ENCODE data around the gene EMILIN2.
"Not testable (repeated sequence)": the region's sequence is repeated elsewhere in the genome, so short reads cannot be mapped to it uniquely, and the experiment has no call there.

EMILIN2 gene

GRCh38 chr18:2846636-2847316 is at the start of gene EMILIN2:
Gene EMILIN2 (plus strand): TSS chr18:2847006. CDS start chr18:2847189, 183 bp downstream.
- Histone ChIP-seq H3K4me3 (peak within 1 kb of the TSS; percentile 28 to 54 (median 47)), H3K27ac (peak within 1 kb of the TSS; percentile 44 to 89 (median 80))

GRCh38 chr18:2797951-2798350 is 48.9 kb upstream of the EMILIN2 start:
- Histone ChIP-seq H3K27ac (no peak overlapping the region), H3K4me3 (no peak overlapping the region)

- no peak overlapping the region for H3K27ac ChIP-seq
- no peak overlapping the region for H3K4me3 ChIP-seq
These were observed 47.4 kb upstream of the EMILIN2 start for GRCh38 chr18:2799369-2799768.

GRCh38 chr18:2805970-2806943 is 40.5 kb upstream of the EMILIN2 start:
- Histone ChIP-seq H3K27ac (no peak overlapping the region), H3K4me3 (no peak overlapping the region)

- not testable (repeated sequence) for H3K4me3 ChIP-seq, H3K27ac ChIP-seq
These were observed 38.2 kb upstream of the EMILIN2 start for GRCh38 chr18:2808640-2809039.

GRCh38 chr18:2809666-2810183 is 37.1 kb upstream of the EMILIN2 start:
- H3K27ac ChIP-seq, H3K4me3 ChIP-seq: not testable (repeated sequence)

GRCh38 chr18:2811416-2811815 is 35.4 kb upstream of the EMILIN2 start:
- H3K27ac ChIP-seq: no peak overlapping the region
- H3K4me3 ChIP-seq: no peak overlapping the region

- Histone ChIP-seq H3K4me3 (no peak overlapping the region), H3K27ac (no peak overlapping the region)
These were observed 31.9 kb upstream of the EMILIN2 start for GRCh38 chr18:2814928-2815327.

GRCh38 chr18:2818281-2818680 is 28.5 kb upstream of the EMILIN2 start:
- no peak overlapping the region for H3K27ac ChIP-seq
- H3K4me3 ChIP-seq: no peak overlapping the region

GRCh38 chr18:2821695-2822094 is 25.1 kb upstream of the EMILIN2 start:
- Histone ChIP-seq H3K4me3 (no peak overlapping the region), H3K27ac (no peak overlapping the region)

GRCh38 chr18:2822213-2822921 is 24.4 kb upstream of the EMILIN2 start:
- Histone ChIP-seq H3K4me3 (no peak overlapping the region), H3K27ac (no peak overlapping the region)

GRCh38 chr18:2823202-2823601 is 23.6 kb upstream of the EMILIN2 start:
- Histone ChIP-seq H3K4me3 (no peak overlapping the region), H3K27ac (no peak overlapping the region)

GRCh38 chr18:2823966-2824365 is 22.8 kb upstream of the EMILIN2 start:
- Histone ChIP-seq H3K27ac (no peak overlapping the region), H3K4me3 (no peak overlapping the region)

GRCh38 chr18:2824865-2825264 is 21.9 kb upstream of the EMILIN2 start:
- Histone ChIP-seq H3K27ac (no peak overlapping the region), H3K4me3 (no peak overlapping the region)

- H3K4me3 ChIP-seq: no peak overlapping the region
- no peak overlapping the region for H3K27ac ChIP-seq
These were observed 21.1 kb upstream of the EMILIN2 start for GRCh38 chr18:2825613-2826175.

- Histone ChIP-seq H3K4me3 (no peak overlapping the region), H3K27ac (peak overlapping the region in 2 of 21 experiments; percentile 58 to 60)
These were observed 20.2 kb upstream of the EMILIN2 start for GRCh38 chr18:2826581-2826980.

- Histone ChIP-seq H3K27ac (peak overlapping the region in 2 of 21 experiments; percentile 58 to 60), H3K4me3 (no peak overlapping the region)
These were observed 19.7 kb upstream of the EMILIN2 start for GRCh38 chr18:2827061-2827460.

- H3K27ac ChIP-seq: not testable (repeated sequence)
These were observed 10.7 kb upstream of the EMILIN2 start for GRCh38 chr18:2836118-2836517.

GRCh38 chr18:2837290-2837689 is 9.5 kb upstream of the EMILIN2 start:
- H3K4me3 ChIP-seq: not testable (repeated sequence)

More at GRCh38 chr18:2836118-2836517, 10.7 kb upstream of the EMILIN2 start:
- H3K4me3 ChIP-seq: not testable (repeated sequence)

GRCh38 chr18:2839202-2839601 is 7.6 kb upstream of the EMILIN2 start:
- H3K4me3 ChIP-seq: no peak overlapping the region
- no peak overlapping the region for H3K27ac ChIP-seq

More at GRCh38 chr18:2837290-2837689, 9.5 kb upstream of the EMILIN2 start:
- H3K27ac ChIP-seq: not testable (repeated sequence)

Measured in skin epidermis (tissue), 12 donors.